Nephron progenitor cell (in vitro differentiated cells): Measurements from ENCODE around the gene SCN1B.

Experiments used
- DNase-seq: peaks from one replicate; pipeline ENCODE4 v3.0.0; 2021
- H3K27ac Mint-ChIP-seq: 2 replicates; pipeline ENCODE4 v1.8.0; 2021; ENCODE audit warnings: mild to moderate bottlenecking, moderate library complexity, mixed read lengths
- H3K27me3 Mint-ChIP-seq: 2 replicates; pipeline ENCODE4 v1.8.0; 2021; ENCODE audit warnings: mild to moderate bottlenecking, low read depth, mixed read lengths; ENCODE audit not compliant: poor library complexity
- H3K36me3 Mint-ChIP-seq: 2 replicates; pipeline ENCODE4 v1.8.0; 2021; ENCODE audit warnings: low read depth, mixed read lengths
- H3K4me1 Mint-ChIP-seq: 2 replicates; pipeline ENCODE4 v1.8.0; 2021; ENCODE audit warnings: mixed read lengths
- H3K4me3 Mint-ChIP-seq: 2 replicates; pipeline ENCODE4 v1.8.0; 2021; ENCODE audit warnings: mild to moderate bottlenecking, moderate library complexity, mixed read lengths
- H3K9me3 Mint-ChIP-seq: 2 replicates; pipeline ENCODE4 v1.8.0; 2021; ENCODE audit warnings: mild to moderate bottlenecking, moderate library complexity, mixed read lengths
- CTCF ChIP-seq: fragments of 200-600 bp; sonication (generic); IDR thresholded peaks from 2 replicates; pipeline ENCODE4 v1.5.0; 2021; ENCODE audit warnings: antibody characterized with exemption

Gene SCN1B

GRCh38 chr19:35053667-35054293 lies 23.5 kb downstream of the SCN1B start:
- DNase-seq = no peak
- peaks cover 7% of the 10 kb centered on the region for H3K27me3 Mint-ChIP-seq
- H3K4me3 Mint-ChIP-seq = no peak overlapping the region
- H3K4me1 Mint-ChIP-seq = peaks cover 18% of the 10 kb centered on the region
- no peaks in the 10 kb centered on the region for H3K9me3 Mint-ChIP-seq
- TF ChIP-seq CTCF = no peak
- no peaks in the 10 kb centered on the region for H3K36me3 Mint-ChIP-seq
- no peak overlapping the region for H3K27ac Mint-ChIP-seq

- no peak for TF ChIP-seq CTCF
- H3K27ac Mint-ChIP-seq = no peak overlapping the region
- peaks cover 19% of the 10 kb centered on the region for H3K4me1 Mint-ChIP-seq
- no peak for DNase-seq
- no peaks in the 10 kb centered on the region for H3K36me3 Mint-ChIP-seq
- H3K9me3 Mint-ChIP-seq = no peaks in the 10 kb centered on the region
- peaks cover 7% of the 10 kb centered on the region for H3K27me3 Mint-ChIP-seq
- H3K4me3 Mint-ChIP-seq = no peak overlapping the region
Observed at GRCh38 chr19:35054626-35055025, 24.4 kb downstream of the SCN1B start.

DNA sequence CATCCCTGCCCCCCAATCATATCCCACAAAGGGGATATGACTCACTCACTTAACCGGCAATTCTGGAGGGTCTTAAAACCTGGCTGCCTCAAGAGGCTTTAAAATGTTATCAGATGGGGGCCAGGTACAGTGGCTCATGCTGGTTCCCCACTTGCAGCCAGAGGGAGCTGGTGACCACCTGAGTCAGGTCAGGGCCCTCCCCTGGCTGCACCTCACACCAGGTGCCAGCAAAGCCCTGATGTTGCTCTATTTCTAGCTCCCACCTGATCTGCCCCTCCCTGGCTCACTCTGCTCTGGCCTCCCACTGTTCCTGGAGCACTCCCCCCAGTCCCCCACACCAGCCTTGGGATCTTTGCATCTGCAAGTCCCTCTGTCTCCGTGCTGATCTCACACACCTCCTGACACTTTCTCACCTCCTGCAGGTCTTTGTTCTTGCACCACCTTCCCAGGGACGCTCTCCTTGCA lies 25.5 kb downstream of the SCN1B start:
- no peak overlapping the region for H3K27ac Mint-ChIP-seq
- no peak overlapping the region for H3K4me3 Mint-ChIP-seq
- peaks cover 7% of the 10 kb centered on the region for H3K27me3 Mint-ChIP-seq
- H3K36me3 Mint-ChIP-seq = no peaks in the 10 kb centered on the region
- DNase-seq = no peak
- no peaks in the 10 kb centered on the region for H3K9me3 Mint-ChIP-seq
- peak; percentile 34 for TF ChIP-seq CTCF
- peaks cover 19% of the 10 kb centered on the region for H3K4me1 Mint-ChIP-seq

- TF ChIP-seq CTCF = no peak
- H3K36me3 Mint-ChIP-seq = no peaks in the 10 kb centered on the region
- DNase-seq = no peak
- no peak overlapping the region for H3K4me3 Mint-ChIP-seq
- H3K27ac Mint-ChIP-seq = no peak overlapping the region
- H3K4me1 Mint-ChIP-seq = peaks cover 19% of the 10 kb centered on the region
- H3K27me3 Mint-ChIP-seq = peaks cover 7% of the 10 kb centered on the region
- no peaks in the 10 kb centered on the region for H3K9me3 Mint-ChIP-seq
Observed at GRCh38 chr19:35056513-35057063, 26.3 kb downstream of the SCN1B start.

DNA sequence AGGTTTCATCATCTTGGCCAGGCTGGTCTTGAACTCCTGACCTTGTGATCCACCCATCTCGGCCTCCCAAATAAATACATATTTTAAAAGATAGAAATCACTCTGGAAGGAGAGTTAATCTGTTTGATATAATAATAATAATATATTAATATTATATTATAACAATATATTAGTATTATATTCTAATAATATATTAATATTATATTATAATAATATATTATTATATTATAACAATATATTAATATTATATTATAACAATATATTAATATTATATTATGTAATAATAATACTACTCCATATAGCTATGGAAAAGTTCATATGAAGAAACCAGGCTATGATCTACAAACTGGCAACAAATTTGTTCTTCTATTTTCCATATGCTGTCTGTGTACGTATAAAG lies 28.1 kb downstream of the SCN1B start:
- DNase-seq = no peak
- H3K27me3 Mint-ChIP-seq = peaks cover 13% of the 10 kb centered on the region
- no peak for TF ChIP-seq CTCF
- no peak overlapping the region for H3K27ac Mint-ChIP-seq
- H3K36me3 Mint-ChIP-seq = no peaks in the 10 kb centered on the region
- H3K9me3 Mint-ChIP-seq = no peaks in the 10 kb centered on the region
- no peak overlapping the region for H3K4me3 Mint-ChIP-seq
- peaks cover 19% of the 10 kb centered on the region for H3K4me1 Mint-ChIP-seq
